A673 (cell line): ENCODE data around the gene NEB.

Experiments
- CTCF ChIP-seq: fragments of 300-800, 200-600 bp; sonication (generic); conservative IDR thresholded peaks from 2 replicates; pipeline ENCODE4 v1.5.1; 2017; ENCODE audit warnings: low read depth, mild to moderate bottlenecking, antibody characterized with exemption, low read length, moderate library complexity, mixed read lengths
- EZH2 ChIP-seq: fragments of 200-600 bp; sonication (generic); IDR thresholded peaks from 2 replicates; pipeline ENCODE4 v1.6.1; 2017; ENCODE audit warnings: borderline replicate concordance, low read depth, mild to moderate bottlenecking, mixed read lengths, antibody characterized with exemption, low read length; ENCODE audit not compliant: poor library complexity, severe bottlenecking

- TF ChIP-seq CTCF (no peak), EZH2 (no peak)
Measured at GRCh38 chr2:151650456-151650855, 83.8 kb downstream of the NEB start.
